GM12874 (cell line): Measurements from ENCODE around the gene LINGO4.

Experiments used
- CTCF ChIP-seq: IDR thresholded peaks from 2 replicates; pipeline ENCODE4 v1.5.1; 2011; ENCODE audit warnings: low read depth, mild to moderate bottlenecking, control low read depth, low read length, moderate library complexity; ENCODE audit not compliant: insufficient read depth

Gene LINGO4

GRCh38 chr1:151847867-151848596 lies 42.8 kb upstream of the LINGO4 start:
- TF ChIP-seq CTCF, result no peak

- TF ChIP-seq CTCF, result no peak
These were observed 41.5 kb upstream of the LINGO4 start for GRCh38 chr1:151846686-151847237.

GRCh38 chr1:151846062-151846568 lies 40.9 kb upstream of the LINGO4 start:
- TF ChIP-seq CTCF, result no peak

- TF ChIP-seq CTCF, result no peak
These were observed 38.2 kb upstream of the LINGO4 start for GRCh38 chr1:151843398-151843797.

GRCh38 chr1:151841141-151841540 lies 35.9 kb upstream of the LINGO4 start:
- no peak for TF ChIP-seq CTCF

- no peak for TF ChIP-seq CTCF
These were observed 35.2 kb upstream of the LINGO4 start for GRCh38 chr1:151840421-151840820.

- no peak for TF ChIP-seq CTCF
These were observed 34.5 kb upstream of the LINGO4 start, which contains the start of gene C2CD4D for GRCh38 chr1:151839457-151840403. Gene C2CD4D, minus strand, starts transcription at chr1:151839820. Its CDS starts 831 bp downstream, at chr1:151838989.
